ENCODE results near the gene SEMA3C.

SEMA3C gene

GRCh38 chr7:80783186-80783677, 135.6 kb downstream of the SEMA3C start:
- DNase-seq (ENCODE audit: low spot score) = no peak
- no peak for TF ChIP-seq CTCF (IDR thresholded peaks at IDR 0.05; ENCODE audit: extremely low read depth, insufficient read depth, missing control alignments)
- in situ Hi-C loops (cut with MboI; ENCODE audit: low pct_unique_long_range_greater_than_20kb, low sequenced_read_pairs, unreplicated experiment) = no loop called here

GRCh38 chr7:80781561-80781979, 137.3 kb downstream of the SEMA3C start:
- no peak for DNase-seq (ENCODE audit: low spot score)
- in situ Hi-C loops (cut with MboI; ENCODE audit: low pct_unique_long_range_greater_than_20kb, low sequenced_read_pairs, unreplicated experiment) = no loop called here
- TF ChIP-seq CTCF (IDR thresholded peaks at IDR 0.05; ENCODE audit: extremely low read depth, insufficient read depth, missing control alignments) = no peak

GRCh38 chr7:80781146-80781545, 137.7 kb downstream of the SEMA3C start:
- in situ Hi-C loops (cut with MboI; ENCODE audit: low pct_unique_long_range_greater_than_20kb, low sequenced_read_pairs, unreplicated experiment) = no loop called here
- no peak for TF ChIP-seq CTCF (IDR thresholded peaks at IDR 0.05; ENCODE audit: extremely low read depth, insufficient read depth, missing control alignments)

GRCh38 chr7:80779456-80779855, 139.4 kb downstream of the SEMA3C start:
- TF ChIP-seq CTCF (IDR thresholded peaks at IDR 0.05; ENCODE audit: extremely low read depth, insufficient read depth, missing control alignments) = no peak
- in situ Hi-C loops (cut with MboI; ENCODE audit: low pct_unique_long_range_greater_than_20kb, low sequenced_read_pairs, unreplicated experiment) = no loop called here
- DNase-seq (ENCODE audit: low spot score) = no peak

More at GRCh38 chr7:80781146-80781545, 137.7 kb downstream of the SEMA3C start:
- no peak for DNase-seq (ENCODE audit: low spot score)

- DNase-seq (ENCODE audit: low spot score) = no peak
- TF ChIP-seq CTCF (IDR thresholded peaks at IDR 0.05; ENCODE audit: extremely low read depth, insufficient read depth, missing control alignments) = no peak
- in situ Hi-C loops (cut with MboI; ENCODE audit: low pct_unique_long_range_greater_than_20kb, low sequenced_read_pairs, unreplicated experiment) = no loop called here
Observed at GRCh38 chr7:80775897-80776296, 143.0 kb downstream of the SEMA3C start.

GRCh38 chr7:80775482-80775881, 143.4 kb downstream of the SEMA3C start:
- TF ChIP-seq CTCF (IDR thresholded peaks at IDR 0.05; ENCODE audit: extremely low read depth, insufficient read depth, missing control alignments) = no peak
- DNase-seq (ENCODE audit: low spot score) = no peak
- in situ Hi-C loops (cut with MboI; ENCODE audit: low pct_unique_long_range_greater_than_20kb, low sequenced_read_pairs, unreplicated experiment) = no loop called here

GRCh38 chr7:80774843-80775242, 144.0 kb downstream of the SEMA3C start:
- in situ Hi-C loops (cut with MboI; ENCODE audit: low pct_unique_long_range_greater_than_20kb, low sequenced_read_pairs, unreplicated experiment) = no loop called here
- TF ChIP-seq CTCF (IDR thresholded peaks at IDR 0.05; ENCODE audit: extremely low read depth, insufficient read depth, missing control alignments) = no peak
- DNase-seq (ENCODE audit: low spot score) = no peak

All from GM13977 (cell line).